ENCODE data around the gene RNF207.

DNA sequence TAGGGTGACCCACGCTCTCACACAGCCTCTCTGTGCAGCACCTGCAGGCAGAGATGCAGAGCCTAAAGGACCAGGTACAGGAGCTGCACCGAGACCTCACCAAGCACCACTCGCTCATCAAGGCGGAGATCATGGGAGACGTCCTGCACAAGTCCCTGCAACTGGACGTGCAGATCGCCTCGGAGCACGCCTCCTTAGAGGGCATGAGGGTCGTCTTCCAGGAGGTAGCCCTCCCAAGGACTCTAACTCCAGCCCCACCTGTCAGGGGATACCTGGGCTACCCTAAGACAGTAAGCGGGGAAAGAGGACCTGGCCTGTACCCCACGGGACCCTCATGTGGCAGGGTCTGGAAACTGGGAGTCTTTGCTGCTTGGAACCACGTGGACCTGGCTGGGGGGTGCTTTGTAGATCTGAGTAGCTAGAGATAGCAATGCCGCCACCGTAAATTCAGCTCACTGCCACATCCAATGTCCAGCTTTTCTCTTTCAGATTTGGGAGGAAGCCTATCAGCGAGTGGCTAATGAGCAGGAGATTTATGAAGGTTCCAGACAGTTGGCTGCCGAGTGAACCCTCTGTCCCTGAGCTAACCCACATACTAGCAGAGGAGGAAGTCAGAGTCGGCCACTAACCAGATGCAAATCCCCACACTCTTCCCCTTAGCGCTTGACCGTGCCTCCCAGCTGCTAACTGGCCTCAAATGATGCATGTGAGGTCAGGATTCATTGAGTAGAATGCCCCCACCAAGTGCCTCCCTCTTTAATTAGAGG, 6.5 kb downstream of the RNF207 start:
- TF ChIP-seq ZNF274 (IDR thresholded peaks at IDR 0.05; ENCODE audit: low read depth, low read length) = no peak
- no peak for TF ChIP-seq SUZ12 (IDR thresholded peaks at IDR 0.05; ENCODE audit: extremely low read depth, insufficient read depth, insufficient read length)
- no peak for TF ChIP-seq YY1 (IDR thresholded peaks at IDR 0.05; ENCODE audit: insufficient read depth, insufficient read length)

Measured in NT2/D1 (cell line).